ENCODE results near the gene CMTM2. TPM values are rescaled to one million over a fixed set of nuclear protein-coding genes. Genes with fewer than 3 reads are reported as not detected.

Gene CMTM2
- total and polyA plus RNA-seq, 2 experiments from 2014 or later = 0.60 TPM; not detected in 1

DNA sequence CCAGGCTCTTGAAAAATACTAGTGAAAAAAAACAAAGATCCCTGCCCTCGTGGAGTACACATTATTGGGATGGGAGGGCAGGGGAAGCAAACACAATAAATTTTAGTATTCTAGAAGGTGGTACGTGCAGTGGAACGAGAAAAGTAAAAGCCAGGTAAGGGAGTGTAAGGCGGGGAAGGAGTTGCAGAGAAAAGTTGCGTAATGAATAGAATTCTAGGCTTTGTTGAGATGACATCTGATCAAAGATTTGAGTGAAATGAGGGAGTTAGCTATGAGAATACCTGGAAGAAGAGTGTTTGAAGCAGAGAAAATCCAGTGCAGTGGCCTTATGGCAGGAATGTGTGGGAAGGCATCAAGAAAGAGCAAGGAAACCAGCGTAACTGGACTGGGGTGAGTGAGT, 24.8 kb upstream of the CMTM2 start:
- Histone ChIP-seq H3K9me3 (ENCODE audit: low read depth) (no peaks in the 10 kb centered on the region), H3K27ac (no peak overlapping the region), H3K4me1 (ENCODE audit: insufficient read depth) (peaks cover 15% of the 10 kb centered on the region), H3K36me3 (replicated peaks; ENCODE audit: insufficient read depth, low read depth) (no peaks in the 10 kb centered on the region), H3K27me3 (no peaks in the 10 kb centered on the region), H2AFZ (no peak overlapping the region), H4K20me1 (ENCODE audit: insufficient read depth, poor library complexity, severe bottlenecking) (no peaks in the 10 kb centered on the region), H3K4me3 (no peak overlapping the region), H3K4me2 (no peak overlapping the region), H3K79me2 (peaks cover 35% of the 10 kb centered on the region), H3K9me2 (replicated peaks; ENCODE audit: insufficient read depth) (no peaks in the 10 kb centered on the region)
- DNase-seq (ENCODE audit: low spot score) = no peak
- TF ChIP-seq EZH2phosphoT487 (IDR thresholded peaks at IDR 0.05; ENCODE audit: low read depth, severe bottlenecking, unreplicated experiment) (no peak), EZH2 (IDR thresholded peaks at IDR 0.05; ENCODE audit: borderline replicate concordance) (no peak)
- TF ChIP-seq, protein P1, sequence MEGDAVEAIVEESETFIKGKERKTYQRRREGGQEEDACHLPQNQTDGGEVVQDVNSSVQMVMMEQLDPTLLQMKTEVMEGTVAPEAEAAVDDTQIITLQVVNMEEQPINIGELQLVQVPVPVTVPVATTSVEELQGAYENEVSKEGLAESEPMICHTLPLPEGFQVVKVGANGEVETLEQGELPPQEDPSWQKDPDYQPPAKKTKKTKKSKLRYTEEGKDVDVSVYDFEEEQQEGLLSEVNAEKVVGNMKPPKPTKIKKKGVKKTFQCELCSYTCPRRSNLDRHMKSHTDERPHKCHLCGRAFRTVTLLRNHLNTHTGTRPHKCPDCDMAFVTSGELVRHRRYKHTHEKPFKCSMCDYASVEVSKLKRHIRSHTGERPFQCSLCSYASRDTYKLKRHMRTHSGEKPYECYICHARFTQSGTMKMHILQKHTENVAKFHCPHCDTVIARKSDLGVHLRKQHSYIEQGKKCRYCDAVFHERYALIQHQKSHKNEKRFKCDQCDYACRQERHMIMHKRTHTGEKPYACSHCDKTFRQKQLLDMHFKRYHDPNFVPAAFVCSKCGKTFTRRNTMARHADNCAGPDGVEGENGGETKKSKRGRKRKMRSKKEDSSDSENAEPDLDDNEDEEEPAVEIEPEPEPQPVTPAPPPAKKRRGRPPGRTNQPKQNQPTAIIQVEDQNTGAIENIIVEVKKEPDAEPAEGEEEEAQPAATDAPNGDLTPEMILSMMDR (IDR thresholded peaks at IDR 0.05; ENCODE audit: poor library complexity) = no peak
- WGBS (ENCODE audit: low lambda C conversion rate, missing lambda C conversion rate) = 94% methylated on average over 6 of the region's 6 CpGs

GRCh38 chr16:66560107-66560506, 19.2 kb upstream of the CMTM2 start:
- 100% methylated on average over 1 of the region's 1 CpG for WGBS (ENCODE audit: low lambda C conversion rate, missing lambda C conversion rate)

DNA sequence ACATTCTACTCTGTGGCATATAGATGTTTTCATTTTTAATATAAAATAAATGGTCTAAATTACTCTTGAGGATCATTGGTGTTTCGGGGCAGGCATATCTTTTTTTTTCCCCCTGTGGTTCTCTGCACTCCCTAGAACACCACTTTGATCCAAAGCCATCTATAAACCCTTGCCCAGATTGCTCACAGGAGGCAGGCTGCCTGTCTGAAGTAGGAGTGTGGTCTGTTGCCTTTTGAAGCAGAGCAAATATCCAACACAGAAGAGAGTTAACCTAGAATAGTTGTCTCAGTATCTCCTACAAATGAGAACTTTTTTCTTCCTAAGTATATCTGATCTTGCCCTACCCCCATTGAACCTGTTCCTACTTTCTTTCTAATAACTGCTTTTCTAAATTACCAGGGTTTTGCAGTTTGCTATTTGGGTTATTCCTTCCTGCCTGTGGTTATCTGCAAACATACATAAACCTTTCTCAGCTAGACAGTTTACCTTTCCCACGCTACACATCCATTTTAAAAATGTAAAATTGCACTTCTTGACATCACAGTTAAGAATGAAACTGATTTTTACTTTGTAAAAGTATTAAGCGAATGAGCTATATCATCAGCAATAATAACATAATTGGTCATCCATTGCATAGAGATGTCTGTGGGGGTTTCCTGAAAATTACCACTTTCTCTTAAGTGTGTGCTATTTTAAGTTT, 17.7 kb upstream of the CMTM2 start:
- H3K9me2 ChIP-seq (replicated peaks; ENCODE audit: insufficient read depth) = no peaks in the 10 kb centered on the region
- no peaks in the 10 kb centered on the region for H3K4me1 ChIP-seq (ENCODE audit: insufficient read depth)
- no peak for DNase-seq (ENCODE audit: low spot score)
- 93% methylated on average over 3 of the region's 3 CpGs for WGBS (ENCODE audit: low lambda C conversion rate, missing lambda C conversion rate)
- H3K36me3 ChIP-seq (replicated peaks; ENCODE audit: insufficient read depth, low read depth) = no peaks in the 10 kb centered on the region
- H2AFZ ChIP-seq = no peak overlapping the region
- H4K20me1 ChIP-seq (ENCODE audit: insufficient read depth, poor library complexity, severe bottlenecking) = no peaks in the 10 kb centered on the region
- no peaks in the 10 kb centered on the region for H3K27me3 ChIP-seq
- no peak overlapping the region for H3K4me3 ChIP-seq
- H3K9me3 ChIP-seq (ENCODE audit: low read depth) = no peaks in the 10 kb centered on the region
- no peak overlapping the region for H3K4me2 ChIP-seq
- H3K79me2 ChIP-seq = no peaks in the 10 kb centered on the region
- TF ChIP-seq EZH2phosphoT487 (IDR thresholded peaks at IDR 0.05; ENCODE audit: low read depth, severe bottlenecking, unreplicated experiment) (no peak), EZH2 (IDR thresholded peaks at IDR 0.05; ENCODE audit: borderline replicate concordance) (no peak)
- TF ChIP-seq, protein P1 (IDR thresholded peaks at IDR 0.05; ENCODE audit: poor library complexity) = no peak
- no peak overlapping the region for H3K27ac ChIP-seq

More at GRCh38 chr16:66560107-66560506, 19.2 kb upstream of the CMTM2 start:
- Histone ChIP-seq H3K4me1 (ENCODE audit: insufficient read depth) (no peaks in the 10 kb centered on the region), H3K9me2 (replicated peaks; ENCODE audit: insufficient read depth) (no peaks in the 10 kb centered on the region), H3K9me3 (ENCODE audit: low read depth) (no peaks in the 10 kb centered on the region), H2AFZ (no peak overlapping the region), H4K20me1 (ENCODE audit: insufficient read depth, poor library complexity, severe bottlenecking) (no peaks in the 10 kb centered on the region), H3K4me3 (no peak overlapping the region), H3K27ac (no peak overlapping the region), H3K36me3 (replicated peaks; ENCODE audit: insufficient read depth, low read depth) (no peaks in the 10 kb centered on the region), H3K79me2 (peaks cover 6% of the 10 kb centered on the region), H3K4me2 (no peak overlapping the region), H3K27me3 (no peaks in the 10 kb centered on the region)
- no peak for DNase-seq (ENCODE audit: low spot score)
- TF ChIP-seq EZH2 (IDR thresholded peaks at IDR 0.05; ENCODE audit: borderline replicate concordance) (no peak), EZH2phosphoT487 (IDR thresholded peaks at IDR 0.05; ENCODE audit: low read depth, severe bottlenecking, unreplicated experiment) (no peak)
- TF ChIP-seq, protein P1 (IDR thresholded peaks at IDR 0.05; ENCODE audit: poor library complexity) = no peak

Data from hepatocyte (in vitro differentiated cells).